ENCODE results near the gene APOA1.
A peak's percentile ranks its signal among the peaks of the same experiment; 100 is the strongest.
"Not testable (repeated sequence)": the region's sequence is repeated elsewhere in the genome, so short reads cannot be mapped to it uniquely, and the experiment has no call there.

The APOA1 gene

GRCh38 chr11:116842909-116843308, 5.5 kb upstream of the APOA1 start:
- no peaks in the 10 kb centered on the region for H3K27me3 ChIP-seq (ENCODE audit: insufficient read depth, low read length)
- H3K27ac ChIP-seq (ENCODE audit: low read depth, low read length): no peak overlapping the region
- peaks cover 46% of the 10 kb centered on the region for H3K36me3 ChIP-seq (ENCODE audit: insufficient read depth, low read length)
- WGBS: 93% methylated on average over 4 of the region's 4 CpGs
- no peak overlapping the region for H3K4me3 ChIP-seq (ENCODE audit: low read length)
- H3K4me1 ChIP-seq (ENCODE audit: insufficient read depth, low read length): peaks cover 5% of the 10 kb centered on the region; the same call in 1 of the 2 replicates
- H3K9ac ChIP-seq (ENCODE audit: low read depth, low read length): no peak overlapping the region
- no peaks in the 10 kb centered on the region for H3K9me3 ChIP-seq (ENCODE audit: insufficient read depth, low read depth, low read length)

- no peak overlapping the region for H3K4me3 ChIP-seq (ENCODE audit: low read length)
- over 99% methylated on average over 4 of the region's 4 CpGs for WGBS
These were observed 4.7 kb upstream of the APOA1 start for GRCh38 chr11:116842117-116842516.

GRCh38 chr11:116840746-116841296, 3.4 kb upstream of the APOA1 start:
- WGBS: 79% methylated on average over 9 of the region's 9 CpGs
- H3K27ac ChIP-seq (ENCODE audit: low read depth, low read length): no peak overlapping the region
- no peaks in the 10 kb centered on the region for H3K27me3 ChIP-seq (ENCODE audit: insufficient read depth, low read length)
- no peaks in the 10 kb centered on the region for H3K9me3 ChIP-seq (ENCODE audit: insufficient read depth, low read depth, low read length)
- H3K9ac ChIP-seq (ENCODE audit: low read depth, low read length): no peak overlapping the region
- H3K4me1 ChIP-seq (ENCODE audit: insufficient read depth, low read length): peaks cover 5% of the 10 kb centered on the region; the same call in 1 of the 2 replicates
- peaks cover 26% of the 10 kb centered on the region for H3K36me3 ChIP-seq (ENCODE audit: insufficient read depth, low read length)
- no peak overlapping the region for H3K4me3 ChIP-seq (ENCODE audit: low read length)

More at GRCh38 chr11:116842117-116842516, 4.7 kb upstream of the APOA1 start:
- no peak overlapping the region for H3K27ac ChIP-seq (ENCODE audit: low read depth, low read length)
- H3K36me3 ChIP-seq (ENCODE audit: insufficient read depth, low read length): peaks cover 39% of the 10 kb centered on the region
- peaks cover 5% of the 10 kb centered on the region; the same call in 1 of the 2 replicates for H3K4me1 ChIP-seq (ENCODE audit: insufficient read depth, low read length)
- H3K27me3 ChIP-seq (ENCODE audit: insufficient read depth, low read length): no peaks in the 10 kb centered on the region
- H3K9me3 ChIP-seq (ENCODE audit: insufficient read depth, low read depth, low read length): no peaks in the 10 kb centered on the region
- H3K9ac ChIP-seq (ENCODE audit: low read depth, low read length): no peak overlapping the region

GRCh38 chr11:116840224-116840745, 2.9 kb upstream of the APOA1 start:
- H3K27ac ChIP-seq (ENCODE audit: low read depth, low read length): no peak overlapping the region
- no peak overlapping the region for H3K9ac ChIP-seq (ENCODE audit: low read depth, low read length)
- WGBS: 79% methylated on average over 6 of the region's 6 CpGs
- peaks cover 5% of the 10 kb centered on the region; the same call in 1 of the 2 replicates for H3K4me1 ChIP-seq (ENCODE audit: insufficient read depth, low read length)
- no peaks in the 10 kb centered on the region for H3K9me3 ChIP-seq (ENCODE audit: insufficient read depth, low read depth, low read length)
- H3K4me3 ChIP-seq (ENCODE audit: low read length): no peak overlapping the region
- peaks cover 3% of the 10 kb centered on the region for H3K27me3 ChIP-seq (ENCODE audit: insufficient read depth, low read length)
- peaks cover 20% of the 10 kb centered on the region for H3K36me3 ChIP-seq (ENCODE audit: insufficient read depth, low read length)

- no peak overlapping the region for H3K4me3 ChIP-seq (ENCODE audit: low read length)
- H3K36me3 ChIP-seq (ENCODE audit: insufficient read depth, low read length): peaks cover 5% of the 10 kb centered on the region
- peaks cover 7% of the 10 kb centered on the region for H3K27me3 ChIP-seq (ENCODE audit: insufficient read depth, low read length)
- no peak overlapping the region for H3K9ac ChIP-seq (ENCODE audit: low read depth, low read length)
- peaks cover 5% of the 10 kb centered on the region; the same call in 1 of the 2 replicates for H3K4me1 ChIP-seq (ENCODE audit: insufficient read depth, low read length)
- 90% methylated on average over 6 of the region's 6 CpGs for WGBS
- no peak overlapping the region for H3K27ac ChIP-seq (ENCODE audit: low read depth, low read length)
- H3K9me3 ChIP-seq (ENCODE audit: insufficient read depth, low read depth, low read length): no peaks in the 10 kb centered on the region
These were observed 1.1 kb upstream of the APOA1 start for GRCh38 chr11:116838321-116839084.

- WGBS: 94% methylated on average over 7 of the region's 7 CpGs
- H3K27ac ChIP-seq (ENCODE audit: low read depth, low read length): no peak overlapping the region
- H3K4me1 ChIP-seq (ENCODE audit: insufficient read depth, low read length): peaks cover 5% of the 10 kb centered on the region; the same call in 1 of the 2 replicates
- peaks cover 7% of the 10 kb centered on the region for H3K27me3 ChIP-seq (ENCODE audit: insufficient read depth, low read length)
- no peak overlapping the region for H3K9ac ChIP-seq (ENCODE audit: low read depth, low read length)
- no peaks in the 10 kb centered on the region for H3K9me3 ChIP-seq (ENCODE audit: insufficient read depth, low read depth, low read length)
- no peak overlapping the region for H3K4me3 ChIP-seq (ENCODE audit: low read length)
- no peaks in the 10 kb centered on the region for H3K36me3 ChIP-seq (ENCODE audit: insufficient read depth, low read length)
These were observed 810 bp downstream of the APOA1 start for GRCh38 chr11:116836632-116836991.

GRCh38 chr11:116835791-116836631, 1.4 kb downstream of the APOA1 start:
- H3K27ac ChIP-seq (ENCODE audit: low read depth, low read length): no peak overlapping the region
- H3K27me3 ChIP-seq (ENCODE audit: insufficient read depth, low read length): peaks cover 7% of the 10 kb centered on the region
- H3K9me3 ChIP-seq (ENCODE audit: insufficient read depth, low read depth, low read length): no peaks in the 10 kb centered on the region
- peak overlapping the region; percentile 45 for H3K9ac ChIP-seq (ENCODE audit: low read depth, low read length)
- H3K4me3 ChIP-seq (ENCODE audit: low read length): peak overlapping the region; percentile 53
- no peaks in the 10 kb centered on the region for H3K36me3 ChIP-seq (ENCODE audit: insufficient read depth, low read length)
- 16% methylated on average over 57 of the region's 57 CpGs for WGBS
- peaks cover 5% of the 10 kb centered on the region; the same call in 1 of the 2 replicates for H3K4me1 ChIP-seq (ENCODE audit: insufficient read depth, low read length)

GRCh38 chr11:116835042-116835772, 2.2 kb downstream of the APOA1 start:
- H3K27ac ChIP-seq (ENCODE audit: low read depth, low read length): no peak overlapping the region
- 57% methylated on average over 28 of the region's 28 CpGs for WGBS
- peak overlapping the region; percentile 53 for H3K4me3 ChIP-seq (ENCODE audit: low read length)
- H3K4me1 ChIP-seq (ENCODE audit: insufficient read depth, low read length): peaks cover 5% of the 10 kb centered on the region; the same call in 1 of the 2 replicates
- no peaks in the 10 kb centered on the region for H3K9me3 ChIP-seq (ENCODE audit: insufficient read depth, low read depth, low read length)
- H3K36me3 ChIP-seq (ENCODE audit: insufficient read depth, low read length): no peaks in the 10 kb centered on the region
- peak overlapping the region; percentile 45 for H3K9ac ChIP-seq (ENCODE audit: low read depth, low read length)
- peaks cover 7% of the 10 kb centered on the region for H3K27me3 ChIP-seq (ENCODE audit: insufficient read depth, low read length)

- H3K27me3 ChIP-seq (ENCODE audit: insufficient read depth, low read length); H3K9me3 ChIP-seq (ENCODE audit: insufficient read depth, low read depth, low read length); H3K4me3 ChIP-seq (ENCODE audit: low read length); H3K9ac ChIP-seq (ENCODE audit: low read depth, low read length); H3K36me3 ChIP-seq (ENCODE audit: insufficient read depth, low read length); H3K27ac ChIP-seq (ENCODE audit: low read depth, low read length); H3K4me1 ChIP-seq (ENCODE audit: insufficient read depth, low read length): not testable (repeated sequence)
- WGBS: 78% methylated on average over 13 of the region's 13 CpGs
These were observed 2.8 kb downstream of the APOA1 start for GRCh38 chr11:116834535-116835041.

GRCh38 chr11:116833816-116834534, 3.4 kb downstream of the APOA1 start:
- no peaks in the 10 kb centered on the region for H3K36me3 ChIP-seq (ENCODE audit: insufficient read depth, low read length)
- no peak overlapping the region for H3K9ac ChIP-seq (ENCODE audit: low read depth, low read length)
- peaks cover 7% of the 10 kb centered on the region for H3K27me3 ChIP-seq (ENCODE audit: insufficient read depth, low read length)
- H3K4me1 ChIP-seq (ENCODE audit: insufficient read depth, low read length): peaks cover 5% of the 10 kb centered on the region; the same call in 1 of the 2 replicates
- H3K27ac ChIP-seq (ENCODE audit: low read depth, low read length): no peak overlapping the region
- WGBS: 93% methylated on average over 14 of the region's 14 CpGs
- no peaks in the 10 kb centered on the region for H3K9me3 ChIP-seq (ENCODE audit: insufficient read depth, low read depth, low read length)
- no peak overlapping the region for H3K4me3 ChIP-seq (ENCODE audit: low read length)
